ENCODE results near the gene WASL.
A peak's percentile ranks its signal among the peaks of the same experiment; 100 is the strongest.

The WASL gene

GRCh38 chr7:123770378-123770777 is 21.6 kb upstream of the WASL start:
- WGBS (ENCODE audit: insufficient coverage): 87% methylated on average over 6 of the region's 8 CpGs
- CTCF ChIA-PET: no interaction called here
- no peaks in the 10 kb centered on the region for H3K9me3 ChIP-seq (ENCODE audit: control extremely low read depth in 1 of 5, control insufficient read depth in 4 of 5, insufficient read depth in 2 of 5, low read depth in 1 of 5, low read length in 4 of 5)
- POLR2A ChIA-PET: interaction anchor here (0.7 kb wide), 1 partner anchor 103 kb away, joined by 3 read pairs; no protein-coding TSS in a partner anchor
- no peaks in the 10 kb centered on the region for H3K27me3 ChIP-seq (replicated peaks in 2 of 5; ENCODE audit: control insufficient read depth in 4 of 5, insufficient read depth in 5 of 5, low read length in 4 of 5)
- H3K4me3 ChIP-seq (ENCODE audit: control insufficient read depth in 1 of 7, extremely low read depth in 1 of 7, insufficient read depth in 4 of 7, low read depth in 2 of 7, low read length in 6 of 7): no peak overlapping the region
- no peaks in the 10 kb centered on the region for H3K36me3 ChIP-seq (ENCODE audit: control insufficient read depth in 4 of 4, insufficient read depth in 4 of 4, low read length in 3 of 4)
- no peak overlapping the region for H3K27ac ChIP-seq (ENCODE audit: insufficient read depth in 1 of 2, low read depth in 1 of 2, low read length in 2 of 2, poor library complexity in 1 of 2, severe bottlenecking in 2 of 2)
- no peak for DNase-seq
- no peaks in the 10 kb centered on the region for H3K4me1 ChIP-seq (ENCODE audit: control extremely low read depth in 1 of 4, control insufficient read depth in 4 of 4, insufficient read depth in 4 of 4, low read length in 3 of 4)

GRCh38 chr7:123769371-123769770 is 20.6 kb upstream of the WASL start:
- CTCF ChIA-PET: no interaction called here
- Histone ChIP-seq H3K27ac (ENCODE audit: insufficient read depth in 1 of 2, low read depth in 1 of 2, low read length in 2 of 2, poor library complexity in 1 of 2, severe bottlenecking in 2 of 2) (no peak overlapping the region), H3K36me3 (ENCODE audit: control insufficient read depth in 4 of 4, insufficient read depth in 4 of 4, low read length in 3 of 4) (no peaks in the 10 kb centered on the region), H3K4me1 (ENCODE audit: control extremely low read depth in 1 of 4, control insufficient read depth in 4 of 4, insufficient read depth in 4 of 4, low read length in 3 of 4) (no peaks in the 10 kb centered on the region), H3K4me3 (ENCODE audit: control insufficient read depth in 1 of 7, extremely low read depth in 1 of 7, insufficient read depth in 4 of 7, low read depth in 2 of 7, low read length in 6 of 7) (no peak overlapping the region), H3K27me3 (replicated peaks in 2 of 5; ENCODE audit: control insufficient read depth in 4 of 5, insufficient read depth in 5 of 5, low read length in 4 of 5) (no peaks in the 10 kb centered on the region), H3K9me3 (ENCODE audit: control extremely low read depth in 1 of 5, control insufficient read depth in 4 of 5, insufficient read depth in 2 of 5, low read depth in 1 of 5, low read length in 4 of 5) (no peaks in the 10 kb centered on the region)
- WGBS (ENCODE audit: insufficient coverage): 100% methylated on average over 1 of the region's 3 CpGs
- DNase-seq: no peak
- POLR2A ChIA-PET: interaction anchor here (0.6 kb wide), 1 partner anchor 20 kb away, joined by 5 read pairs; no protein-coding TSS in a partner anchor

- no peaks in the 10 kb centered on the region for H3K9me3 ChIP-seq (ENCODE audit: control extremely low read depth in 1 of 5, control insufficient read depth in 4 of 5, insufficient read depth in 2 of 5, low read depth in 1 of 5, low read length in 4 of 5)
These were observed 19.7 kb upstream of the WASL start for GRCh38 chr7:123768493-123768892.

DNA sequence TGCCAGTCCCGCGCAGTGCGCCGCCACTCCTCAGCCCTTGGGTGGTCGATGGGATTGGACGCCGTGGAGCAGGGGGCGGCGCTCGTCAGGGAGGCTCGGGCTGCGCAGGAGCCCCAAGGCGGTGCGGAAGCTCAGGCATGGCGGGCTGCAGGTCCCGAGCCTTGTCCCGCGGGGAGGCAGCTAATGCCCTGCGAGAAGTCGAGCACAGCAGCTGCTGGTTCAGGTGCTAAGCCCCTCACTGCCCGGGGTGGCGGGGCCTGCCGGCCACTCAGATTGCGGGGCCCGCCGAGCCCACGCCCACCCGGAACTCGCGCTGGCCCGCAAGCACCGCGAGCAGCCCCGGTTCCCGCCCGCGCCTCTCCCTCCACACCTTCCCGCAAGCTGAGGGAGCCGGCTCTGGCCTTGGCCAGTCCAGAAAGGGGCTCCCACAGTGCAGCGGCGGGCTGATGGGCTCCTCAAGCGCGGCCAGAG is 14.4 kb upstream of the WASL start:
- ChIA-PET CTCF (no interaction called here), POLR2A (no interaction called here)
- Histone ChIP-seq H3K27ac (ENCODE audit: insufficient read depth in 1 of 2, low read depth in 1 of 2, low read length in 2 of 2, poor library complexity in 1 of 2, severe bottlenecking in 2 of 2) (no peak overlapping the region), H3K4me1 (ENCODE audit: control extremely low read depth in 1 of 4, control insufficient read depth in 4 of 4, insufficient read depth in 4 of 4, low read length in 3 of 4) (peaks cover 0 to 4% (median 0%) of the 10 kb centered on the region in 4 experiments), H3K36me3 (ENCODE audit: control insufficient read depth in 4 of 4, insufficient read depth in 4 of 4, low read length in 3 of 4) (no peaks in the 10 kb centered on the region), H3K9me3 (ENCODE audit: control extremely low read depth in 1 of 5, control insufficient read depth in 4 of 5, insufficient read depth in 2 of 5, low read depth in 1 of 5, low read length in 4 of 5) (no peaks in the 10 kb centered on the region), H3K27me3 (replicated peaks in 2 of 5; ENCODE audit: control insufficient read depth in 4 of 5, insufficient read depth in 5 of 5, low read length in 4 of 5) (no peaks in the 10 kb centered on the region), H3K4me3 (ENCODE audit: control insufficient read depth in 1 of 7, extremely low read depth in 1 of 7, insufficient read depth in 4 of 7, low read depth in 2 of 7, low read length in 6 of 7) (no peak overlapping the region)
- no peak for DNase-seq
- WGBS (ENCODE audit: insufficient coverage): 93% methylated on average over 31 of the region's 43 CpGs

More at GRCh38 chr7:123768493-123768892, 19.7 kb upstream of the WASL start:
- POLR2A ChIA-PET: no interaction called here
- Histone ChIP-seq H3K27ac (ENCODE audit: insufficient read depth in 1 of 2, low read depth in 1 of 2, low read length in 2 of 2, poor library complexity in 1 of 2, severe bottlenecking in 2 of 2) (no peak overlapping the region), H3K36me3 (ENCODE audit: control insufficient read depth in 4 of 4, insufficient read depth in 4 of 4, low read length in 3 of 4) (no peaks in the 10 kb centered on the region), H3K27me3 (replicated peaks in 2 of 5; ENCODE audit: control insufficient read depth in 4 of 5, insufficient read depth in 5 of 5, low read length in 4 of 5) (no peaks in the 10 kb centered on the region), H3K4me3 (ENCODE audit: control insufficient read depth in 1 of 7, extremely low read depth in 1 of 7, insufficient read depth in 4 of 7, low read depth in 2 of 7, low read length in 6 of 7) (no peak overlapping the region), H3K4me1 (ENCODE audit: control extremely low read depth in 1 of 4, control insufficient read depth in 4 of 4, insufficient read depth in 4 of 4, low read length in 3 of 4) (no peaks in the 10 kb centered on the region)
- CTCF ChIA-PET: interaction anchor here (0.6 kb wide), 2 partner anchors 98 to 316 kb away, joined by 3 to 4 read pairs; no protein-coding TSS in a partner anchor
- no peak for DNase-seq
- WGBS (ENCODE audit: insufficient coverage): 100% methylated on average over 3 of the region's 3 CpGs

DNA sequence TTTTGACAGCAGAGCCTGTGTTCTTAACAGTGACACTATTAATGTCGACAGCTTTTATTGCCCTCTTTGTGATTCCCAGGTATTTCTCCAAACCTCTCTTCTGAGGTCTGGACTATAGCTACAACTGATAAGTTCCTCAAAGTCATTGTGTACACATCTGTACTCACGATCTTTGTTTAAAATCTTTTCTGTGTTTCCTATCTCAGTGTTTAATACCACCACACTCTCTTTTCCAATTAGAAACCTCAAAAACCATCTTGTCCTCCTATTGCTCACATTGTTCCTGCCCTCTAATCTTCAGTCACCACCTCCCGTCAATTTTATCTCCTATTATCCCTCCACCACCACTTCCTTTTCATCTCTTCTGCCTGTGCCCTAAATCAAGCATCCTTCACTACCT is 12.9 kb upstream of the WASL start:
- H3K27me3 ChIP-seq (replicated peaks in 2 of 5; ENCODE audit: control insufficient read depth in 4 of 5, insufficient read depth in 5 of 5, low read length in 4 of 5): no peaks in the 10 kb centered on the region
- no peaks in the 10 kb centered on the region for H3K9me3 ChIP-seq (ENCODE audit: control extremely low read depth in 1 of 5, control insufficient read depth in 4 of 5, insufficient read depth in 2 of 5, low read depth in 1 of 5, low read length in 4 of 5)
- H3K27ac ChIP-seq (ENCODE audit: insufficient read depth in 1 of 2, low read depth in 1 of 2, low read length in 2 of 2, poor library complexity in 1 of 2, severe bottlenecking in 2 of 2): no peak overlapping the region
- peaks cover 0 to 4% (median 0%) of the 10 kb centered on the region in 4 experiments for H3K4me1 ChIP-seq (ENCODE audit: control extremely low read depth in 1 of 4, control insufficient read depth in 4 of 4, insufficient read depth in 4 of 4, low read length in 3 of 4)
- CTCF ChIA-PET: interaction anchor here (1.1 kb wide), 2 partner anchors 11 to 37 kb away, joined by 4 read pairs; no protein-coding TSS in a partner anchor
- 25% methylated on average over 3 of the region's 3 CpGs for whole genome bisulfite sequencing (ENCODE audit: insufficient coverage)
- no peaks in the 10 kb centered on the region for H3K36me3 ChIP-seq (ENCODE audit: control insufficient read depth in 4 of 4, insufficient read depth in 4 of 4, low read length in 3 of 4)
- DNase-seq: peak in 2 of 3 donors; percentile 38 to 47
- POLR2A ChIA-PET: interaction anchor here (0.5 kb wide), 1 partner anchor 192 kb away, joined by 3 read pairs; no protein-coding TSS in a partner anchor
- H3K4me3 ChIP-seq (ENCODE audit: control insufficient read depth in 1 of 7, extremely low read depth in 1 of 7, insufficient read depth in 4 of 7, low read depth in 2 of 7, low read length in 6 of 7): peak overlapping the region in 1 of 7 experiments; percentile 8

GRCh38 chr7:123757095-123757494 is 8.3 kb upstream of the WASL start:
- H3K4me3 ChIP-seq (ENCODE audit: control insufficient read depth in 1 of 7, extremely low read depth in 1 of 7, insufficient read depth in 4 of 7, low read depth in 2 of 7, low read length in 6 of 7): no peak overlapping the region
- no peak for DNase-seq
- no peak overlapping the region for H3K27ac ChIP-seq (ENCODE audit: insufficient read depth in 1 of 2, low read depth in 1 of 2, low read length in 2 of 2, poor library complexity in 1 of 2, severe bottlenecking in 2 of 2)
- H3K9me3 ChIP-seq (ENCODE audit: control extremely low read depth in 1 of 5, control insufficient read depth in 4 of 5, insufficient read depth in 2 of 5, low read depth in 1 of 5, low read length in 4 of 5): no peaks in the 10 kb centered on the region
- H3K4me1 ChIP-seq (ENCODE audit: control extremely low read depth in 1 of 4, control insufficient read depth in 4 of 4, insufficient read depth in 4 of 4, low read length in 3 of 4): peaks cover 0 to 10% (median 0%) of the 10 kb centered on the region in 4 experiments
- H3K36me3 ChIP-seq (ENCODE audit: control insufficient read depth in 4 of 4, insufficient read depth in 4 of 4, low read length in 3 of 4): no peaks in the 10 kb centered on the region
- CTCF ChIA-PET: interaction anchor here (1.4 kb wide), 1 partner anchor 8 kb away, joined by 4 read pairs; the partner anchor contains the start of gene WASL
- POLR2A ChIA-PET: interaction anchor here (1.1 kb wide), 1 partner anchor 8 kb away, joined by 5 read pairs; the partner anchor contains the start of gene WASL
- WGBS (ENCODE audit: insufficient coverage): 43% methylated on average over 1 of the region's 1 CpG
- H3K27me3 ChIP-seq (replicated peaks in 2 of 5; ENCODE audit: control insufficient read depth in 4 of 5, insufficient read depth in 5 of 5, low read length in 4 of 5): no peaks in the 10 kb centered on the region

DNA sequence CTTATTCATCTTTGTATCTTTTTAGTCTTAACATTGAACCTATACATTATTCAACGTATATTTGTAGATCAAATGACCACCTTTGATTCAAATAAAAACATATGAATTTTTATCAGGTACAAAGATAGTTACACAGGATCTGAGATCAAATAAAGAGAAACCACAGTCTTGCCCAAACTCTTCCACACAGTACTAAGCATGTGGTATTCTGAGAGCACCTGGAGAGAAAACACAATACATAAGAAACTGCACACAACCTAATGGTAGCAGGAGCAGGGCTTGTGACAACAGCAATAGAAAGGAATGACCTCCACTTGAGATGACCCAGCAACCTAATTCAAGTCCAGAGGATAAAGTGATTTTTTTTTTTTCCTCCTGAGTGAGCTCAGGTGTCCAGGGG is 6.5 kb upstream of the WASL start:
- H3K9me3 ChIP-seq (ENCODE audit: control extremely low read depth in 1 of 5, control insufficient read depth in 4 of 5, insufficient read depth in 2 of 5, low read depth in 1 of 5, low read length in 4 of 5): no peaks in the 10 kb centered on the region
- H3K27ac ChIP-seq (ENCODE audit: insufficient read depth in 1 of 2, low read depth in 1 of 2, low read length in 2 of 2, poor library complexity in 1 of 2, severe bottlenecking in 2 of 2): no peak overlapping the region
- POLR2A ChIA-PET: no interaction called here
- no peaks in the 10 kb centered on the region for H3K27me3 ChIP-seq (replicated peaks in 2 of 5; ENCODE audit: control insufficient read depth in 4 of 5, insufficient read depth in 5 of 5, low read length in 4 of 5)
- H3K4me3 ChIP-seq (ENCODE audit: control insufficient read depth in 1 of 7, extremely low read depth in 1 of 7, insufficient read depth in 4 of 7, low read depth in 2 of 7, low read length in 6 of 7): no peak overlapping the region
- H3K4me1 ChIP-seq (ENCODE audit: control extremely low read depth in 1 of 4, control insufficient read depth in 4 of 4, insufficient read depth in 4 of 4, low read length in 3 of 4): peaks cover 0 to 20% (median 2%) of the 10 kb centered on the region in 4 experiments
- no peak for DNase-seq
- CTCF ChIA-PET: no interaction called here
- no peaks in the 10 kb centered on the region for H3K36me3 ChIP-seq (ENCODE audit: control insufficient read depth in 4 of 4, insufficient read depth in 4 of 4, low read length in 3 of 4)
- WGBS (ENCODE audit: insufficient coverage): no CpG with 5 or more reads among the region's 1 CpG
